NCI-H1436 treated with DMSO at 0.1 percent for 48 hours (cell line): ENCODE measurements around the gene ATP6V0A4.
A peak's percentile ranks its signal among the peaks of the same experiment; 100 is the strongest.
"Not testable (repeated sequence)": the region's sequence is repeated elsewhere in the genome, so short reads cannot be mapped to it uniquely, and the experiment has no call there.

Experiments used
- DNase-seq: peaks from one replicate; lab custom pipeline; 2025; lab: John Stamatoyannopoulos, UW

ATP6V0A4 gene

GRCh38 chr7:138750473-138750872 is 47.5 kb downstream of the ATP6V0A4 start:
- no peak for DNase-seq

- DNase-seq = no peak
Observed at GRCh38 chr7:138749960-138750359, 48.0 kb downstream of the ATP6V0A4 start.

DNA sequence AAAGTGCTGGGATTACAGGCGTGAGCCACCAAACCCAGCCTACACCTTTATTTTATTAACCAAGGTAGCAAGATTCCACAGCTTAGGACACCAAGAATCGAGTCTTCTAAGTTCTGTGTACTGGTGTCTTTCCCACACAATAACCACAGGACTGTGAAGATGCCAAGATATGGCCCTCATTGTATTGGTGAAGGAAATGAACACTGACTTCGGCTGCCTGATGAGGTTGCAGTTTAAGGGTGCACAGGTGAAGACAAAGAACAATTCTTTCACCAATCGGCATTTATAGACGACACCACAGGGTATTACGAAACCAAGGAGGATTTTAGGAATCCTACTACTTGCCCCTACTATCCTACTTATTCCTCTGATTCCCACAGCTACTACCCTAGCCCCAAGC is 49.3 kb downstream of the ATP6V0A4 start:
- no peak for DNase-seq

DNA sequence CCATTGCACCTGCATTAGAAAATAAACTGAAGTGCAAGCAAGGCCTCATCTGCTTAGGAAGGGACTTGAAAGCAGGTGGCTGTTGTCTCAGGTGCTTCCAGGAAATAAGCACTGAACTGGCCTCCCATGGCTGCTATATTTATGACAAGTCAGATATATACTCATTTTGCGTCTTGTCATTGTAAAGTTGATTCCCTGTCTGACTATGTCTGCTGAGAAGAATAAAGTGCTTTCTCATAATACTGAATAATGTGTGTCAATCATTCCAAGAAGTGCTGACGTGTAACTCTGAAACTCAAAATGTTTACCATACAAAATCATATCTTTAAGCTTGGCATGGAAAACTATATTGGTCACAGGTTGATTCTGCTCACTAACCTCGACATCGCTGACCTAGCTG is 51.9 kb downstream of the ATP6V0A4 start:
- no peak for DNase-seq

DNA sequence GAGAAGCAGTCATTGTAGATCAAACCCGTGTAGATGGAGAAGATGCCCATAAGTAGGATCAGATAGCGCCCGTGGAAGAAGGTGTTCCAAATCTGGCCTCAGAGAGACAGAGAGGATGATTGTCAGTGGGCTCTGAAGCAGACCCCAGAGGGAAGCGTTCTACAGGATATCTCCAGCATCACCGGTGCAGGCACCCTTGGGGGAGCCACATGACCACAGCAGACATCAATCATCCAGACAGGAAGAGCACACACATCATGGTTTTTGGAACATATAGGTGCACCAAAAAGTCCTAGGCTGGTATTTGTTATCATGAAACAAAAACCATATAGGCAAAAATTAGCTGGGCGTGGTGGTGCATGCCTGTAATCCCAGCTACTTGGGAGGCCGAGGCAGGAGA is 52.8 kb downstream of the ATP6V0A4 start:
- no peak for DNase-seq

DNA sequence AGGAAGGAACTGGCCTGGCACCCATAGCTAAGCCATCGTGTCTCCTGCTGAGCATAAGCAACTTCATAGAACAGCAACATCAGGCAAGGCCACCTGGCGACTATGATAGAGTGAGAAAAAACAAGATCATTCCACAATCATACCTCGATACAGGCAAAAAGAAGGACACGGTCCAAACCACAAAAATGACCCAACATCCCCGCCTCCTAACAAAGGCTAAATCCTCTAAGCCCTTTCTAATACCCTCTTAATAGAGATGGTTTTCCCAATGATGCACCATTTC is 56.6 kb downstream of the ATP6V0A4 start:
- no peak for DNase-seq

- DNase-seq = no peak
Observed at GRCh38 chr7:138739859-138740258, 58.1 kb downstream of the ATP6V0A4 start.

- DNase-seq = peak; percentile 54
Observed at GRCh38 chr7:138738551-138739335, 59.3 kb downstream of the ATP6V0A4 start.

DNA sequence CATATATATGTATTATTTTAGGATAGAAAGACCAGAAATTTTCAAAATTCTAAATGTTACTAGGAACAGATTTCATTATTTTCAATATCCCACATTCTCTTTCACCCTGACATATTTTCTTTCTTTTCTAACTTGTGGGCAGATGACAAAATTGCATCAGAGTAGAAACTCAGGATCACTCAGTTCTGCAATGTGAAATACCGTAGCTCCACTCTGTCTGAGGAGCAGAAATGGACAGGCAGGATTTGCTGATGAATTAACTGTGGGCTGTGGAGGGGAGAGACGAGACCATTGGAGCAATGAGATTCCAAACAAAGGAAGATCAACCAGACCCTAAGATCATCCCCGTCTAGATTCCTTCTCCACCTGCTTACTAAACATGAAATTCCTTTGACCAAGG is 59.9 kb downstream of the ATP6V0A4 start:
- no peak for DNase-seq

- DNase-seq = no peak
Observed at GRCh38 chr7:138735399-138735798, 62.6 kb downstream of the ATP6V0A4 start.

- DNase-seq = not testable (repeated sequence)
Observed at GRCh38 chr7:138731733-138732132, 66.3 kb downstream of the ATP6V0A4 start.

- DNase-seq = no peak
Observed at GRCh38 chr7:138729444-138729843, 68.6 kb downstream of the ATP6V0A4 start.

GRCh38 chr7:138727336-138728099 is 70.5 kb downstream of the ATP6V0A4 start:
- DNase-seq = no peak

GRCh38 chr7:138726288-138726687 is 71.7 kb downstream of the ATP6V0A4 start:
- DNase-seq = no peak

GRCh38 chr7:138720286-138720685 is 77.7 kb downstream of the ATP6V0A4 start:
- no peak for DNase-seq

DNA sequence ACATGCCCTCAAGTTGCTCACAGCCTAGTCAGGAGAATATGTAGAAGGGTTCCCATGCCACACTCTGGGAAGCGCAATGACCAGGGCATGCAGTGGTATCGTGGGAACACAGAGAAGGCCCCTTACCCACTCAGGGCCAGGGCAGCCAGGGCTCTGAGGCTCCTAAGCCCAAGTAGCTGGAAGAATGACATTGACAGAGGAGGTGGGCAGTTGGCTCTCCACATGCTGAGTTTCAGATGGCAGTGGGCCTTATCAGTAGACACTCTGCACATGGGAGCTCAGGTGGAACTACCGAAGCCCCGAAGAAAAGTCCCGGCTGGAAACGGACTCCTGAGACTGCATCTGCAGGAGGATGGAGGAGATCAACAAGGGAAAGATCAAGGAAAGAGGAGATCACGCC is 81.1 kb downstream of the ATP6V0A4 start:
- no peak for DNase-seq

- no peak for DNase-seq
Observed at GRCh38 chr7:138713191-138713590, 84.8 kb downstream of the ATP6V0A4 start.

DNA sequence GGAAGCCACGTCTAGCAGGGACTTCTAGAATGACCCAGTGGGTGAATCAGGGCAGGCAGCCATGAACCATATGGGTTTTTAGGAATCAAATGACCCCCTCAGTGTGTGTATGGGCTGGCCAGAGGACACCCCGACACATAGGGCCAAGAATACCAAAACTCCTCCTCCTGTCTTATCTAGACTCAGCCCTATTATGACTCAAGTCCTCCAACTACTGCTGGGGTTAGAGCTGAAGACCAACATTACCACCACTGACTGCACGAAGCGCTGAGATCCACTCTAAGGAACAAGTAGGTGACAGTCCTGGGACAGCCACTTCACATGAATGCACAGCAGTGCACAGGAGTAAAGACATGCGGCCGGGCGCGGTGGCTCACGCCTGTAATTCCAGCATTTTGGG is 85.3 kb downstream of the ATP6V0A4 start:
- no peak for DNase-seq

- DNase-seq = no peak
Observed at GRCh38 chr7:138710536-138711385, 87.2 kb downstream of the ATP6V0A4 start.

DNA sequence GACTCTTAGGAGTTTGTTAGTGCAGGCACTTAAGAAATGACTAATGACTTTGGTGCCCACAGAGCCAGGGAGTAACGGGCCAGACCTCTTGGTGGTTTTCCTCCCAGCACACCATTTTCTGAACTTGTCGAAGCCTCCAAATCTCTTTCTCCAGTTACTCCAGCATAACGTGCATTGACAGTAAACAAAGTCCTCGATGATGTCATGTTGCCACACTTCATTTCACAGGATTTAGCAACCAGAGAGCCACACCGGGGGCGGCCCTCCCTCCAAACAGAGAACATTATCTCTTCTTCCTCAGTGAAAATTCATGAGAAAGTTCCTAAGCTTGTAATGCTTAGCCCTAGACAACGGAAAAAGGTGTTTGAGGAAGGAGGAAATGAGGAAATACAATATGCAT is 92.8 kb downstream of the ATP6V0A4 start:
- DNase-seq = no peak

- no peak for DNase-seq
Observed at GRCh38 chr7:138701537-138701923, 96.5 kb downstream of the ATP6V0A4 start.

DNA sequence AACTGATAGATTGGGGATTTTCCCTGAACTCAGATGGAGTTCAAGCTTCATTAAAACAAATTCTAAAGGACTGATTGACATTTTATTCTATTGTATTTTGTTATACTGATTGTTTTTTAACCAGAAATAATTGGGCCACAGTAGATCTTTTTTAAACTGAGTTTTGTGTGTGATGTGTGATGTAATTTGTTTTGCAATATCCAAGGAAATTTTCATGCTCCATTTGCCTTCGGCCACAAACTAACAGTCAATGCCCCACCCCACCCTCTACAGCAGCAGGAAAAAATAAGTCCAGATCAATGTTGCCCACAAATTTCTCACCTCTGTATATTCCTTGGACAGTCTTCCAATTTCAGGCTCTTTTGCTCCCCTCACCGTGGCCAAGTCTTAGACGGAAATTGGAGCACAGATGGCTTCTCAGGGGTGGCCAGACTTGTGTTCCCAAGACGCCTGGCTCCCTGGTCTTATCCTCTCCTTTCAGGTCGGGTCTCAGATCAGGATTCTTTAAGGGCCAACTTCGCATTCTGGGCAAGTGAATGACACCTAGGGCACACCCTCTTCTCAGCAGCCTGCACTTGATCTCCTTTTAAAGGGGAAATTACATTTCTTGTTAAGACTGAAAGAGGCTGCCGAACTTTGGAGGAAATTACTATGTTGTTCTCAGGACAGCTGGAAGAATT is 97.0 kb downstream of the ATP6V0A4 start, which contains the start of gene SVOPL:
SVOPL (minus strand) TSS at position 506 of the 680 bp plus-strand sequence. CDS start 22,317 bp downstream, outside the sequence.
- DNase-seq = no peak
